Mesendoderm (in vitro differentiated cells): ENCODE data around the gene LDLRAD2.

Experiments
- DNase-seq: peaks from one replicate; pipeline ENCODE4 v3.0.0; 2013
- H2AK5ac ChIP-seq: 2 replicates; pipeline ENCODE4 v1.6.1; 2013; ENCODE audit warnings: low read length, inconsistent platforms
- H2BK120ac ChIP-seq: 2 replicates; pipeline ENCODE4 v1.6.1; 2013; ENCODE audit warnings: low read depth, mild to moderate bottlenecking, low read length, moderate library complexity, mixed read lengths
- H2BK15ac ChIP-seq: replicated peaks from 2 replicates; pipeline ENCODE4 v1.6.1; 2013; ENCODE audit warnings: low read depth, mild to moderate bottlenecking, moderate library complexity
- H2BK5ac ChIP-seq: 2 replicates; pipeline ENCODE4 v1.6.1; 2013; ENCODE audit warnings: low read length, inconsistent platforms
- H3K18ac ChIP-seq: 2 replicates; pipeline ENCODE4 v1.6.1; 2013; ENCODE audit warnings: mild to moderate bottlenecking, low read length, mixed read lengths
- H3K23ac ChIP-seq: one replicate; pipeline ENCODE4 v1.6.1; 2013; ENCODE audit warnings: low read length
- H3K27ac ChIP-seq: 2 replicates; pipeline ENCODE4 v1.5.1; 2013; ENCODE audit warnings: low read depth, mild to moderate bottlenecking, inconsistent platforms, low read length, moderate library complexity
- H3K27me3 ChIP-seq: 2 replicates; pipeline ENCODE4 v1.6.1; 2013; ENCODE audit warnings: low read length, control low read depth, mild to moderate bottlenecking, inconsistent platforms; ENCODE audit not compliant: insufficient read depth, poor library complexity
- H3K36me3 ChIP-seq: 2 replicates; pipeline ENCODE4 v1.6.1; 2013; ENCODE audit warnings: low read length, inconsistent platforms; ENCODE audit not compliant: control insufficient read depth, insufficient read depth
- H3K4ac ChIP-seq: one replicate; pipeline ENCODE4 v1.6.1; 2013; ENCODE audit warnings: low read depth, mild to moderate bottlenecking, low read length, moderate library complexity
- H3K4me1 ChIP-seq: 2 replicates; pipeline ENCODE4 v1.6.1; 2013; ENCODE audit warnings: low read depth, low read length, inconsistent platforms; ENCODE audit not compliant: control insufficient read depth
- H3K4me2 ChIP-seq: 2 replicates; pipeline ENCODE4 v1.6.1; 2013; ENCODE audit warnings: low read length
- H3K4me3 ChIP-seq: 2 replicates; pipeline ENCODE4 v1.5.1; 2013; ENCODE audit warnings: mild to moderate bottlenecking, low read length
- H3K56ac ChIP-seq: one replicate; pipeline ENCODE4 v1.6.1; 2013; ENCODE audit warnings: low read length
- H3K79me1 ChIP-seq: 2 replicates; pipeline ENCODE4 v1.6.1; 2013; ENCODE audit warnings: low read length, inconsistent platforms
- H3K79me2 ChIP-seq: 2 replicates; pipeline ENCODE4 v1.6.1; 2013; ENCODE audit warnings: mild to moderate bottlenecking, low read length; ENCODE audit not compliant: control insufficient read depth, insufficient read depth
- H3K9ac ChIP-seq: 2 replicates; pipeline ENCODE4 v1.6.1; 2013; ENCODE audit warnings: low read length, inconsistent platforms
- H4K5ac ChIP-seq: one replicate; pipeline ENCODE4 v1.6.1; 2013; ENCODE audit warnings: low read length
- H4K8ac ChIP-seq: one replicate; pipeline ENCODE4 v1.6.1; 2013; ENCODE audit warnings: low read depth, mild to moderate bottlenecking, control low read depth, low read length, moderate library complexity
- WGBS: extraction: QIAGEN DNeasy Blood & Tissue Kit; methylation state at CpG from one replicate; pipeline ENCODE4 v1.1.7; 2013; ENCODE audit warnings: low lambda C conversion rate, missing lambda C conversion rate; ENCODE audit not compliant: insufficient coverage; ENCODE audit errors: extremely low coverage; 5-methylcytosine and 5-hydroxymethylcytosine counted together

LDLRAD2 gene

GRCh38 chr1:21869620-21870121 is 57.6 kb downstream of the LDLRAD2 start:
- H2BK120ac ChIP-seq, result no peak overlapping the region
- no peak overlapping the region for H2BK15ac ChIP-seq
- H3K9ac ChIP-seq, result no peak overlapping the region
- no peak overlapping the region for H2BK5ac ChIP-seq
- no peak overlapping the region for H3K27ac ChIP-seq
- H3K79me2 ChIP-seq, result no peaks in the 10 kb centered on the region
- H2AK5ac ChIP-seq, result no peak overlapping the region
- no peak overlapping the region for H4K5ac ChIP-seq
- H3K56ac ChIP-seq, result no peak overlapping the region
- DNase-seq, result no peak
- no peak overlapping the region for H3K18ac ChIP-seq
- no CpG with 5 or more reads among the region's 13 CpGs for WGBS
- no peak overlapping the region for H4K8ac ChIP-seq
- H3K27me3 ChIP-seq, result no peaks in the 10 kb centered on the region
- no peaks in the 10 kb centered on the region for H3K79me1 ChIP-seq
- H3K23ac ChIP-seq, result no peak overlapping the region
- peaks cover 5% of the 10 kb centered on the region for H3K36me3 ChIP-seq
- H3K4me3 ChIP-seq, result no peak overlapping the region
- H3K4me1 ChIP-seq, result peaks cover 3% of the 10 kb centered on the region
- H3K4me2 ChIP-seq, result no peak overlapping the region
- no peak overlapping the region for H3K4ac ChIP-seq

- H4K5ac ChIP-seq, result no peak overlapping the region
- no CpG with 5 or more reads among the region's 15 CpGs for WGBS
- no peak overlapping the region for H2BK120ac ChIP-seq
Measured at GRCh38 chr1:21870611-21871010, 58.5 kb downstream of the LDLRAD2 start.

GRCh38 chr1:21871943-21872342 is 59.9 kb downstream of the LDLRAD2 start:
- DNase-seq, result no peak
- no CpG with 5 or more reads among the region's 13 CpGs for WGBS
- H3K4ac ChIP-seq, result no peak overlapping the region

More at GRCh38 chr1:21870611-21871010, 58.5 kb downstream of the LDLRAD2 start:
- no peak overlapping the region for H3K18ac ChIP-seq
- no peak overlapping the region for H3K4me2 ChIP-seq
- no peaks in the 10 kb centered on the region for H3K79me2 ChIP-seq
- H3K4me1 ChIP-seq, result peaks cover 3% of the 10 kb centered on the region
- no peak overlapping the region for H3K9ac ChIP-seq
- no peak overlapping the region for H2AK5ac ChIP-seq
- no peak overlapping the region for H3K23ac ChIP-seq
- no peak overlapping the region for H3K27ac ChIP-seq
- H3K4ac ChIP-seq, result no peak overlapping the region
- H3K79me1 ChIP-seq, result no peaks in the 10 kb centered on the region
- H3K36me3 ChIP-seq, result peaks cover 2% of the 10 kb centered on the region
- H2BK5ac ChIP-seq, result no peak overlapping the region
- no peak overlapping the region for H3K4me3 ChIP-seq
- no peaks in the 10 kb centered on the region for H3K27me3 ChIP-seq
- no peak overlapping the region for H2BK15ac ChIP-seq
- DNase-seq, result no peak
- no peak overlapping the region for H4K8ac ChIP-seq
- no peak overlapping the region for H3K56ac ChIP-seq

GRCh38 chr1:21872445-21873079 is 60.5 kb downstream of the LDLRAD2 start:
- no peaks in the 10 kb centered on the region for H3K79me1 ChIP-seq
- H2BK5ac ChIP-seq, result no peak overlapping the region
- no peak for DNase-seq
- no peaks in the 10 kb centered on the region for H3K4me1 ChIP-seq
- no peak overlapping the region for H3K4me2 ChIP-seq
- no peak overlapping the region for H3K18ac ChIP-seq
- H3K56ac ChIP-seq, result no peak overlapping the region
- H3K9ac ChIP-seq, result no peak overlapping the region
- H3K27me3 ChIP-seq, result no peaks in the 10 kb centered on the region
- H4K5ac ChIP-seq, result no peak overlapping the region
- no peaks in the 10 kb centered on the region for H3K79me2 ChIP-seq
- H3K4me3 ChIP-seq, result no peak overlapping the region
- peaks cover 2% of the 10 kb centered on the region for H3K36me3 ChIP-seq
- no peak overlapping the region for H3K4ac ChIP-seq
- no peak overlapping the region for H2BK15ac ChIP-seq
- no peak overlapping the region for H3K27ac ChIP-seq
- no peak overlapping the region for H4K8ac ChIP-seq
- H2AK5ac ChIP-seq, result no peak overlapping the region
- H3K23ac ChIP-seq, result no peak overlapping the region
- WGBS, result no CpG with 5 or more reads among the region's 17 CpGs
- no peak overlapping the region for H2BK120ac ChIP-seq

More at GRCh38 chr1:21871943-21872342, 59.9 kb downstream of the LDLRAD2 start:
- no peak overlapping the region for H2BK5ac ChIP-seq
- no peak overlapping the region for H3K18ac ChIP-seq
- no peaks in the 10 kb centered on the region for H3K27me3 ChIP-seq
- no peak overlapping the region for H3K27ac ChIP-seq
- H3K36me3 ChIP-seq, result peaks cover 2% of the 10 kb centered on the region
- H3K23ac ChIP-seq, result no peak overlapping the region
- H3K79me1 ChIP-seq, result no peaks in the 10 kb centered on the region
- no peak overlapping the region for H2BK15ac ChIP-seq
- no peak overlapping the region for H4K5ac ChIP-seq
- no peaks in the 10 kb centered on the region for H3K4me1 ChIP-seq
- no peak overlapping the region for H3K4me3 ChIP-seq
- no peak overlapping the region for H2BK120ac ChIP-seq
- H3K4me2 ChIP-seq, result no peak overlapping the region
- no peak overlapping the region for H3K9ac ChIP-seq
- no peaks in the 10 kb centered on the region for H3K79me2 ChIP-seq
- H3K56ac ChIP-seq, result no peak overlapping the region
- H2AK5ac ChIP-seq, result no peak overlapping the region
- H4K8ac ChIP-seq, result no peak overlapping the region

GRCh38 chr1:21873174-21873573 is 61.1 kb downstream of the LDLRAD2 start:
- Histone ChIP-seq H3K4me1 (no peaks in the 10 kb centered on the region), H2BK120ac (no peak overlapping the region), H3K4me3 (no peak overlapping the region), H3K4me2 (no peak overlapping the region), H3K18ac (no peak overlapping the region), H3K79me1 (no peaks in the 10 kb centered on the region), H2BK5ac (no peak overlapping the region), H2BK15ac (no peak overlapping the region), H3K36me3 (peaks cover 2% of the 10 kb centered on the region), H4K5ac (no peak overlapping the region), H3K27me3 (no peaks in the 10 kb centered on the region), H3K23ac (no peak overlapping the region), H3K4ac (no peak overlapping the region), H3K9ac (no peak overlapping the region), H4K8ac (no peak overlapping the region), H3K56ac (no peak overlapping the region), H2AK5ac (no peak overlapping the region), H3K27ac (no peak overlapping the region), H3K79me2 (no peaks in the 10 kb centered on the region)
- DNase-seq, result no peak
- WGBS, result no CpG with 5 or more reads among the region's 8 CpGs

- Histone ChIP-seq H4K8ac (no peak overlapping the region), H3K4me2 (no peak overlapping the region), H3K9ac (no peak overlapping the region), H2AK5ac (no peak overlapping the region), H3K56ac (no peak overlapping the region), H3K27me3 (no peaks in the 10 kb centered on the region), H3K23ac (no peak overlapping the region), H3K79me2 (no peaks in the 10 kb centered on the region), H3K79me1 (no peaks in the 10 kb centered on the region), H3K18ac (no peak overlapping the region), H2BK120ac (no peak overlapping the region), H3K4me1 (no peaks in the 10 kb centered on the region), H3K4ac (no peak overlapping the region), H3K27ac (no peak overlapping the region), H2BK5ac (no peak overlapping the region), H4K5ac (no peak overlapping the region), H3K36me3 (peaks cover 2% of the 10 kb centered on the region), H3K4me3 (no peak overlapping the region), H2BK15ac (no peak overlapping the region)
- no peak for DNase-seq
- WGBS, result no CpG with 5 or more reads among the region's 10 CpGs
Measured at GRCh38 chr1:21873761-21874160, 61.7 kb downstream of the LDLRAD2 start.
